ENCODE results near the gene COIL. TPM values are rescaled to one million over a fixed set of nuclear protein-coding genes. Genes with fewer than 3 reads are reported as not detected.

Gene COIL
- total and polyA plus RNA-seq, 9 of the 15 experiments (the other 6 are each of a cell fraction or from before 2014, with no cell fraction given), result 23.9 to 41.3 (median 28.7) TPM

GRCh38 chr17:56919717-56920116, 41.1 kb downstream of the COIL start:
- intact Hi-C loops (cut with micrococcal nuclease) (no loop called here), in situ Hi-C loops (cut with MboI) (no loop called here)
- H2AFZ ChIP-seq (ENCODE audit: low read depth, low read length), result no peak overlapping the region
- no peaks in the 10 kb centered on the region for H3K27me3 ChIP-seq (ENCODE audit: control insufficient read depth in 2 of 2, insufficient read depth in 2 of 2, low read length in 2 of 2)
- DNase-seq (ENCODE audit: extremely low read depth in 1 of 4, low spot score in 3 of 4) (no peak), ATAC-seq (no peak), FAIRE-seq (no peak)
- BruUV-seq (replicated peaks), result no TSS peak
- peaks cover 3% of the 10 kb centered on the region; the same call in 2 of the 3 replicates for H3K79me2 ChIP-seq (ENCODE audit: control insufficient read depth, insufficient read depth, low read length)
- CTCF ChIA-PET (ENCODE audit: low intra/inter-chr PET ratio), result no interaction called here
- no peak overlapping the region for H3K9ac ChIP-seq (ENCODE audit: insufficient read depth in 1 of 2, low read depth in 2 of 2, low read length in 2 of 2)
- H3K4me3 ChIP-seq, result no peak overlapping the region
- H4K20me1 ChIP-seq (replicated peaks; ENCODE audit: control insufficient read depth, insufficient read depth, low read length), result no peaks in the 10 kb centered on the region
- no peaks in the 10 kb centered on the region for H3K36me3 ChIP-seq (ENCODE audit: control insufficient read depth, insufficient read depth, low read length)
- WGBS (ENCODE audit: insufficient coverage, low coverage, missing lambda C conversion rate), result 47% methylated on average over 1 of the region's 1 CpG
- no peak for TF ChIP-seq EGR1 (conservative IDR thresholded peaks at IDR 0.05)
- no peak for TF ChIP-seq ZNF445 (CRISPR knock-in tag; IDR thresholded peaks at IDR 0.05; ENCODE audit: low read depth)
- H3K4me1 ChIP-seq (replicated peaks in 1 of 2; ENCODE audit: control insufficient read depth in 2 of 2, insufficient read depth in 2 of 2, low read length in 2 of 2), result peaks cover 10 to 18% of the 10 kb centered on the region in 2 experiments; a peak in 4 of 5 replicates
- no peak overlapping the region for H3K27ac ChIP-seq (ENCODE audit: extremely low read depth, low read depth, low read length)
- H3K9me1 ChIP-seq (ENCODE audit: control insufficient read depth, insufficient read depth, low read length), result no peaks in the 10 kb centered on the region
- H3K4me2 ChIP-seq (ENCODE audit: insufficient read depth, low read length), result no peak overlapping the region
- POLR2A ChIA-PET, result interaction anchor here (1.0 kb wide), 1 partner anchor 10 kb away, joined by 3 read pairs; no protein-coding TSS in a partner anchor
- H3K9me3 ChIP-seq (replicated peaks; ENCODE audit: control insufficient read depth, insufficient read depth, low read depth, low read length), result peaks cover 17% of the 10 kb centered on the region

GRCh38 chr17:56918916-56919315, 41.9 kb downstream of the COIL start:
- POLR2A ChIA-PET, result interaction anchor here (0.6 kb wide), 1 partner anchor 36 kb away, joined by 6 read pairs; no protein-coding TSS in a partner anchor
- WGBS (ENCODE audit: insufficient coverage, low coverage, missing lambda C conversion rate), result 23% methylated on average over 3 of the region's 3 CpGs
- H3K9me3 ChIP-seq (replicated peaks; ENCODE audit: control insufficient read depth, insufficient read depth, low read depth, low read length), result peaks cover 17% of the 10 kb centered on the region
- BruUV-seq (replicated peaks), result no TSS peak
- no peak overlapping the region for H3K4me3 ChIP-seq
- peaks cover 11% of the 10 kb centered on the region; the same call in 2 of the 3 replicates for H3K79me2 ChIP-seq (ENCODE audit: control insufficient read depth, insufficient read depth, low read length)
- CTCF ChIA-PET (ENCODE audit: low intra/inter-chr PET ratio), result no interaction called here
- ATAC-seq (no peak), FAIRE-seq (no peak), DNase-seq (ENCODE audit: extremely low read depth in 1 of 4, low spot score in 3 of 4) (peak in 1 of 4 experiments; percentile 24)
- H3K4me2 ChIP-seq (ENCODE audit: insufficient read depth, low read length), result no peak overlapping the region
- H4K20me1 ChIP-seq (replicated peaks; ENCODE audit: control insufficient read depth, insufficient read depth, low read length), result no peaks in the 10 kb centered on the region
- no peaks in the 10 kb centered on the region for H3K9me1 ChIP-seq (ENCODE audit: control insufficient read depth, insufficient read depth, low read length)
- H3K27ac ChIP-seq (ENCODE audit: extremely low read depth, low read depth, low read length), result peak overlapping the region; percentile 27
- intact Hi-C loops (cut with micrococcal nuclease), result no loop called here
- in situ Hi-C loops (cut with MboI), result no loop called here
- H2AFZ ChIP-seq (ENCODE audit: low read depth, low read length), result peak overlapping the region; percentile 71
- H3K4me1 ChIP-seq (replicated peaks in 1 of 2; ENCODE audit: control insufficient read depth in 2 of 2, insufficient read depth in 2 of 2, low read length in 2 of 2), result peaks cover 14 to 18% of the 10 kb centered on the region in 2 experiments; a peak in 4 of 5 replicates
- H3K27me3 ChIP-seq (ENCODE audit: control insufficient read depth in 2 of 2, insufficient read depth in 2 of 2, low read length in 2 of 2), result no peaks in the 10 kb centered on the region
- H3K36me3 ChIP-seq (ENCODE audit: control insufficient read depth, insufficient read depth, low read length), result no peaks in the 10 kb centered on the region
- no peak overlapping the region for H3K9ac ChIP-seq (ENCODE audit: insufficient read depth in 1 of 2, low read depth in 2 of 2, low read length in 2 of 2)
- TF ChIP-seq NFE2 (IDR thresholded peaks at IDR 0.05; ENCODE audit: low read depth) (peak; percentile 58; the same call in 1 of the 2 replicates), ATF3 (IDR thresholded peaks at IDR 0.05) (peak; percentile 86), ATF3 (CRISPR knock-in tag; conservative IDR thresholded peaks at IDR 0.05) (no peak), ATF7 (IDR thresholded peaks at IDR 0.05) (0 out of 2 replicates have a peak, but pooled peaks have one; percentile 26), IRF9 (tag; IDR thresholded peaks at IDR 0.05) (peak; percentile 56; the same call in 1 of the 2 replicates), DPF2 (IDR thresholded peaks at IDR 0.05) (0 out of 2 replicates have a peak, but pooled peaks have one; percentile 43), HEY1 (CRISPR knock-in tag; IDR thresholded peaks at IDR 0.05; ENCODE audit: borderline replicate concordance) (no peak), L3MBTL2 (IDR thresholded peaks at IDR 0.05) (peak; percentile 55; the same call in 1 of the 2 replicates), PKNOX1 (IDR thresholded peaks at IDR 0.05) (peak; percentile 81), MEIS2 (IDR thresholded peaks at IDR 0.05; ENCODE audit: partially characterized antibody) (peak; percentile 81), SMARCA4 (IDR thresholded peaks at IDR 0.05) (0 out of 2 replicates have a peak, but pooled peaks have one; percentile 18), ZNF212 (CRISPR knock-in tag; IDR thresholded peaks at IDR 0.05) (no peak), CEBPB (tag; IDR thresholded peaks at IDR 0.05) (peak; percentile 93)
